ENCODE results near the gene SETD6.

SETD6 gene

DNA sequence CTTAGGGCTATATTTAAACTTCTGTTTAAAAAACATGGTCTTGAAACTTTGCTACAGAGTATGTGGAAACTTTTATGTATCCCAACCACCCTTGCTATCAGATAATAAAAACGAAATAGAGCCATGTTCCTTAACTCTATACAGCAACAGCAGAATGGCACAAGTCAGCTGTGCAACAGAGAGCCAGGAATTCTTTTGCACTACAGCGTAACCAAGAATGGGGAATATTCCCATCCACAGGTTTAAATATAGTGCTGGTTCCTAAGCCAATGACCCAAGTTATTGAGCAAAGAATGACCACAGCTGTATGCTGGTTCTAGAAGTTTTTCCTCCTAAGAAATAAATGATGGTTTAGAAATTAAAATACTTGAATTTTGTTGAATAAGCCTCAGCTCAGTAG lies 33.1 kb downstream of the SETD6 start:
- no peak overlapping the region for H3K4ac ChIP-seq (ENCODE audit: low read length)
- H2BK5ac ChIP-seq (ENCODE audit: low read length) = no peak overlapping the region
- peaks cover 1% of the 10 kb centered on the region for H3K79me1 ChIP-seq (ENCODE audit: low read depth, low read length)
- no peak overlapping the region for H3K9ac ChIP-seq (ENCODE audit: low read depth, low read length, poor library complexity)
- no peak overlapping the region for H4K91ac ChIP-seq (ENCODE audit: low read depth, low read length, poor library complexity)
- H3K14ac ChIP-seq (ENCODE audit: low read length) = no peak overlapping the region
- H3K36me3 ChIP-seq (replicated peaks in 1 of 2; ENCODE audit: control insufficient read depth in 2 of 2, insufficient read depth in 2 of 2, low read length in 2 of 2) = peaks cover 32 to 100% of the 10 kb centered on the region in 2 donors
- H2BK120ac ChIP-seq (ENCODE audit: low read depth, low read length) = no peak overlapping the region
- WGBS, 2 donors (ENCODE audit: extremely low coverage in 2 of 2, insufficient read length in 2 of 2, insufficient replicate concordance in 1 of 2) = no CpG with 5 or more reads among the region's 2 CpGs
- no peaks in the 10 kb centered on the region for H3K9me3 ChIP-seq (replicated peaks in 1 of 2; ENCODE audit: control insufficient read depth in 2 of 2, insufficient read depth in 1 of 2, low read depth in 1 of 2, low read length in 2 of 2)
- H2BK15ac ChIP-seq (ENCODE audit: low read length) = no peak overlapping the region
- no peak for DNase-seq (ENCODE audit: low spot score)
- H2AK5ac ChIP-seq (ENCODE audit: low read depth, low read length) = no peak overlapping the region
- no peak overlapping the region for H3K23ac ChIP-seq (ENCODE audit: low read depth, low read length, poor library complexity)
- no peaks in the 10 kb centered on the region for H3K27me3 ChIP-seq (ENCODE audit: control insufficient read depth in 3 of 3, insufficient read depth in 3 of 3, low read depth in 1 of 3, low read length in 3 of 3)
- no peak overlapping the region for H4K8ac ChIP-seq (ENCODE audit: low read depth, low read length)
- no peak overlapping the region for H3K4me2 ChIP-seq (ENCODE audit: insufficient read depth, low read length, poor library complexity, severe bottlenecking)
- H3K27ac ChIP-seq (replicated peaks; ENCODE audit: low read length) = no peak overlapping the region
- H2AFZ ChIP-seq (ENCODE audit: low read length) = no peak overlapping the region
- H2BK12ac ChIP-seq (ENCODE audit: low read length) = no peak overlapping the region
- H3K4me1 ChIP-seq (ENCODE audit: control insufficient read depth in 2 of 2, insufficient read depth in 1 of 2, low read depth in 1 of 2, low read length in 2 of 2) = no peaks in the 10 kb centered on the region
- no peak overlapping the region for H3K18ac ChIP-seq (ENCODE audit: low read length)
- no peak overlapping the region for H3K4me3 ChIP-seq (ENCODE audit: low read length in 2 of 2)

DNA sequence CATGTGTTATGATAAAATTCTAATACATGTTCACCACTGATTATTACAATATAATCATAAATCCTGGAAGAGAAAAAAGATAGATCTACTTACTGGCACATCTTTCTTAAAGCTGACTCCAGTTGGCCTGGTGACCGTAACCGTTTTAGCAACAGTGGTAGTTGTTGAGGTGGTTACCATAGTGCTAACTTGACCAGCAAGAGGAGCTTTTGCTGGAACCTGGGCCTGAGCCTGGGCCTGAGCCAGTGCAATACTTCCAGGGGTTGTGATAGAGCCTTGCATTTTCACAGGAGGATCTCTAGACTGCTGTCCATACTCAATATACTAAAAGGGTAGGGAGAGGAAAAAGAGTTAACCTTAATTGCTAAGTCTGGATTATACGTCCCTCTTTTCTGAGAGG lies 36.2 kb downstream of the SETD6 start:
- no peak overlapping the region for H2AFZ ChIP-seq (ENCODE audit: low read length)
- H3K4ac ChIP-seq (ENCODE audit: low read length) = no peak overlapping the region
- H3K4me2 ChIP-seq (ENCODE audit: insufficient read depth, low read length, poor library complexity, severe bottlenecking) = no peak overlapping the region
- H2BK5ac ChIP-seq (ENCODE audit: low read length) = no peak overlapping the region
- no peak overlapping the region for H3K9ac ChIP-seq (ENCODE audit: low read depth, low read length, poor library complexity)
- no peak overlapping the region for H2BK15ac ChIP-seq (ENCODE audit: low read length)
- WGBS, 2 donors (ENCODE audit: extremely low coverage in 2 of 2, insufficient read length in 2 of 2, insufficient replicate concordance in 1 of 2) = no CpG with 5 or more reads among the region's 3 CpGs
- H3K9me3 ChIP-seq (replicated peaks in 1 of 2; ENCODE audit: control insufficient read depth in 2 of 2, insufficient read depth in 1 of 2, low read depth in 1 of 2, low read length in 2 of 2) = no peaks in the 10 kb centered on the region
- DNase-seq (ENCODE audit: low spot score) = no peak
- no peak overlapping the region for H3K4me3 ChIP-seq (ENCODE audit: low read length in 2 of 2)
- H2AK5ac ChIP-seq (ENCODE audit: low read depth, low read length) = no peak overlapping the region
- H3K36me3 ChIP-seq (replicated peaks in 1 of 2; ENCODE audit: control insufficient read depth in 2 of 2, insufficient read depth in 2 of 2, low read length in 2 of 2) = peaks cover 20 to 100% of the 10 kb centered on the region in 2 donors
- H3K4me1 ChIP-seq (ENCODE audit: control insufficient read depth in 2 of 2, insufficient read depth in 1 of 2, low read depth in 1 of 2, low read length in 2 of 2) = no peaks in the 10 kb centered on the region
- H4K8ac ChIP-seq (ENCODE audit: low read depth, low read length) = no peak overlapping the region
- no peak overlapping the region for H3K23ac ChIP-seq (ENCODE audit: low read depth, low read length, poor library complexity)
- no peak overlapping the region for H2BK12ac ChIP-seq (ENCODE audit: low read length)
- H3K27me3 ChIP-seq (ENCODE audit: control insufficient read depth in 3 of 3, insufficient read depth in 3 of 3, low read depth in 1 of 3, low read length in 3 of 3) = no peaks in the 10 kb centered on the region
- H3K27ac ChIP-seq (replicated peaks; ENCODE audit: low read length) = no peak overlapping the region
- no peak overlapping the region for H4K91ac ChIP-seq (ENCODE audit: low read depth, low read length, poor library complexity)
- no peak overlapping the region for H3K14ac ChIP-seq (ENCODE audit: low read length)
- H3K18ac ChIP-seq (ENCODE audit: low read length) = no peak overlapping the region
- H2BK120ac ChIP-seq (ENCODE audit: low read depth, low read length) = no peak overlapping the region
- no peaks in the 10 kb centered on the region for H3K79me1 ChIP-seq (ENCODE audit: low read depth, low read length)

DNA sequence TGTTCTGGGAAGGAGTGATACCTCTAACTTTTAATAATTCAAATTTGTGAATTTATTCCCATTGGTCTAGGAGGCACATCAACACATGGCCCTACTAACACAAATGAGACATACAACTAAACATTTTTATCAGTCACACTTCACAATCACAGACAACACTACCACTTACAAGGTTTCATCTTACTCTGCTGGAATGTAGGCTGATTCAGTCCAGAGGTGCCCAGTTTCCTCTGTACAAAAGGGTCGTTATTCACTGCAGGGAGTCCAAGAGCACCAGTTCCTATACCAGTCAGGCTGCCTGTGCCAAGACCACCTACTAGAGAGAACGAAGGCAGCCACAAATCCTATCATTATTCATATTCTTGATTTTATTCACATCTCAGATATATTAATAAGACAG lies 41.4 kb downstream of the SETD6 start:
- DNase-seq (ENCODE audit: low spot score) = no peak
- no peak overlapping the region for H4K8ac ChIP-seq (ENCODE audit: low read depth, low read length)
- no peak overlapping the region for H2AFZ ChIP-seq (ENCODE audit: low read length)
- no peaks in the 10 kb centered on the region for H3K27me3 ChIP-seq (ENCODE audit: control insufficient read depth in 3 of 3, insufficient read depth in 3 of 3, low read depth in 1 of 3, low read length in 3 of 3)
- no peak overlapping the region for H3K4ac ChIP-seq (ENCODE audit: low read length)
- no peak overlapping the region for H3K18ac ChIP-seq (ENCODE audit: low read length)
- H3K9ac ChIP-seq (ENCODE audit: low read depth, low read length, poor library complexity) = no peak overlapping the region
- no peak overlapping the region for H3K27ac ChIP-seq (replicated peaks; ENCODE audit: low read length)
- no peaks in the 10 kb centered on the region for H3K9me3 ChIP-seq (replicated peaks in 1 of 2; ENCODE audit: control insufficient read depth in 2 of 2, insufficient read depth in 1 of 2, low read depth in 1 of 2, low read length in 2 of 2)
- no peak overlapping the region for H2AK5ac ChIP-seq (ENCODE audit: low read depth, low read length)
- H2BK120ac ChIP-seq (ENCODE audit: low read depth, low read length) = no peak overlapping the region
- H2BK5ac ChIP-seq (ENCODE audit: low read length) = no peak overlapping the region
- H3K4me2 ChIP-seq (ENCODE audit: insufficient read depth, low read length, poor library complexity, severe bottlenecking) = no peak overlapping the region
- H3K4me1 ChIP-seq (ENCODE audit: control insufficient read depth in 2 of 2, insufficient read depth in 1 of 2, low read depth in 1 of 2, low read length in 2 of 2) = no peaks in the 10 kb centered on the region
- no peak overlapping the region for H4K91ac ChIP-seq (ENCODE audit: low read depth, low read length, poor library complexity)
- no peak overlapping the region for H3K14ac ChIP-seq (ENCODE audit: low read length)
- H3K23ac ChIP-seq (ENCODE audit: low read depth, low read length, poor library complexity) = no peak overlapping the region
- H2BK12ac ChIP-seq (ENCODE audit: low read length) = no peak overlapping the region
- H3K4me3 ChIP-seq (ENCODE audit: low read length in 2 of 2) = no peak overlapping the region
- no peak overlapping the region for H2BK15ac ChIP-seq (ENCODE audit: low read length)
- H3K36me3 ChIP-seq (replicated peaks in 1 of 2; ENCODE audit: control insufficient read depth in 2 of 2, insufficient read depth in 2 of 2, low read length in 2 of 2) = peaks cover 24 to 98% of the 10 kb centered on the region in 2 donors
- WGBS, 2 donors (ENCODE audit: extremely low coverage in 2 of 2, insufficient read length in 2 of 2, insufficient replicate concordance in 1 of 2) = no CpG with 5 or more reads among the region's 2 CpGs
- H3K79me1 ChIP-seq (ENCODE audit: low read depth, low read length) = no peaks in the 10 kb centered on the region

GRCh38 chr16:58563235-58563634 lies 47.9 kb downstream of the SETD6 start:
- DNase-seq (ENCODE audit: low spot score) = no peak
- Histone ChIP-seq H3K4me3 (ENCODE audit: low read length in 2 of 2) (no peak overlapping the region), H2BK120ac (ENCODE audit: low read depth, low read length) (no peak overlapping the region), H3K14ac (ENCODE audit: low read length) (no peak overlapping the region), H3K79me1 (ENCODE audit: low read depth, low read length) (peaks cover 2% of the 10 kb centered on the region), H3K23ac (ENCODE audit: low read depth, low read length, poor library complexity) (no peak overlapping the region), H3K9me3 (replicated peaks in 1 of 2; ENCODE audit: control insufficient read depth in 2 of 2, insufficient read depth in 1 of 2, low read depth in 1 of 2, low read length in 2 of 2) (no peaks in the 10 kb centered on the region), H2AFZ (ENCODE audit: low read length) (no peak overlapping the region), H2BK15ac (ENCODE audit: low read length) (no peak overlapping the region), H2BK12ac (ENCODE audit: low read length) (no peak overlapping the region), H3K27me3 (ENCODE audit: control insufficient read depth in 3 of 3, insufficient read depth in 3 of 3, low read depth in 1 of 3, low read length in 3 of 3) (no peaks in the 10 kb centered on the region), H3K18ac (ENCODE audit: low read length) (no peak overlapping the region), H2AK5ac (ENCODE audit: low read depth, low read length) (no peak overlapping the region), H3K9ac (ENCODE audit: low read depth, low read length, poor library complexity) (no peak overlapping the region), H4K91ac (ENCODE audit: low read depth, low read length, poor library complexity) (no peak overlapping the region), H3K27ac (replicated peaks; ENCODE audit: low read length) (no peak overlapping the region), H3K4me1 (ENCODE audit: control insufficient read depth in 2 of 2, insufficient read depth in 1 of 2, low read depth in 1 of 2, low read length in 2 of 2) (no peaks in the 10 kb centered on the region), H4K8ac (ENCODE audit: low read depth, low read length) (no peak overlapping the region), H3K4me2 (ENCODE audit: insufficient read depth, low read length, poor library complexity, severe bottlenecking) (no peak overlapping the region), H2BK5ac (ENCODE audit: low read length) (no peak overlapping the region), H3K36me3 (replicated peaks in 1 of 2; ENCODE audit: control insufficient read depth in 2 of 2, insufficient read depth in 2 of 2, low read length in 2 of 2) (peaks cover 27 to 96% of the 10 kb centered on the region in 2 donors), H3K4ac (ENCODE audit: low read length) (no peak overlapping the region)
